Common myeloid progenitor, CD34-positive (primary cell): ENCODE data around the gene DCAF11.

Experiments
- CTCF ChIA-PET: fragments of 350-600 bp; sonication (Branson Sonifier 250); formaldehyde crosslinking; loops from one replicate; lab custom pipeline; 2021; ENCODE audit warnings: antibody characterized with exemption; lab: Charles Lee
- POLR2A ChIA-PET: fragments of 350-600 bp; sonication (Branson Sonifier 250); formaldehyde crosslinking; loops from one replicate; lab custom pipeline; 2021; ENCODE audit warnings: antibody characterized with exemption; lab: Charles Lee
- DNase-seq, 3 donors: peaks; one replicate each; pipeline versions ENCODE4 v3.0.0 to v3.0.0-alpha.2; 2013
- H3K27ac ChIP-seq, 2 experiments: 1 replicate in 1 of 2; 2 replicates in 1 of 2; pipeline ENCODE4 v1.7.0; 2013; ENCODE audit warnings: inconsistent platforms in 2 of 2, low read length in 2 of 2, mild to moderate bottlenecking in 2 of 2, low read depth in 1 of 2, moderate library complexity in 1 of 2; ENCODE audit not compliant: severe bottlenecking in 2 of 2, insufficient read depth in 1 of 2, poor library complexity in 1 of 2
- H3K27me3 ChIP-seq, 5 experiments: replicated peaks in 2 of 5; 1 replicate in 3 of 5; 2 replicates in 2 of 5; pipeline versions ENCODE4 v1.6.1 to v1.7.0; 2013; ENCODE audit warnings: low read length in 4 of 5, mild to moderate bottlenecking in 2 of 5, moderate library complexity in 2 of 5, inconsistent platforms in 1 of 5; ENCODE audit not compliant: insufficient read depth in 5 of 5, control insufficient read depth in 4 of 5
- H3K36me3 ChIP-seq, 4 experiments: 1 replicate in 2 of 4; 2 replicates in 2 of 4; pipeline versions ENCODE4 v1.6.1 to v1.7.0; 2013; ENCODE audit warnings: low read length in 3 of 4, control low read depth in 1 of 4, mild to moderate bottlenecking in 1 of 4; ENCODE audit not compliant: control insufficient read depth in 4 of 4, insufficient read depth in 4 of 4
- H3K4me1 ChIP-seq, 4 experiments: 1 replicate in 3 of 4; 2 replicates in 1 of 4; pipeline versions ENCODE4 v1.6.1 to v1.7.1; 2013; ENCODE audit warnings: low read length in 3 of 4, mild to moderate bottlenecking in 3 of 4, control low read depth in 1 of 4, inconsistent platforms in 1 of 4, moderate library complexity in 1 of 4; ENCODE audit not compliant: control insufficient read depth in 4 of 4, insufficient read depth in 4 of 4; ENCODE audit errors: control extremely low read depth in 1 of 4
- H3K4me3 ChIP-seq, 7 experiments: 1 replicate in 4 of 7; 2 replicates in 3 of 7; pipeline versions ENCODE4 v1.5.1 to v1.7.0; 2013; ENCODE audit warnings: mild to moderate bottlenecking in 7 of 7, low read length in 6 of 7, moderate library complexity in 6 of 7, inconsistent platforms in 2 of 7, low read depth in 2 of 7, control low read depth in 1 of 7; ENCODE audit not compliant: insufficient read depth in 4 of 7, control insufficient read depth in 1 of 7; ENCODE audit errors: extremely low read depth in 1 of 7
- H3K9me3 ChIP-seq, 5 experiments: 1 replicate in 4 of 5; 2 replicates in 1 of 5; pipeline versions ENCODE4 v1.6.1 to v1.7.1; 2013; ENCODE audit warnings: low read length in 4 of 5, mild to moderate bottlenecking in 2 of 5, inconsistent platforms in 1 of 5, low read depth in 1 of 5, moderate library complexity in 1 of 5; ENCODE audit not compliant: control insufficient read depth in 4 of 5, insufficient read depth in 2 of 5; ENCODE audit errors: control extremely low read depth in 1 of 5
- whole genome bisulfite sequencing: methylation state at CpG from one replicate; pipeline ENCODE4 v1.1.5; 2013; ENCODE audit not compliant: insufficient coverage; 5-methylcytosine and 5-hydroxymethylcytosine counted together

DCAF11 gene

GRCh38 chr14:24144451-24144850 is 29.9 kb downstream of the DCAF11 start:
- WGBS, result 100% methylated on average over 1 of the region's 1 CpG
- Histone ChIP-seq H3K36me3 (peaks cover 6 to 28% (median 15%) of the 10 kb centered on the region in 4 experiments), H3K4me1 (peaks cover 6 to 49% (median 42%) of the 10 kb centered on the region in 4 experiments), H3K27me3 (no peaks in the 10 kb centered on the region), H3K27ac (no peak overlapping the region), H3K4me3 (no peak overlapping the region), H3K9me3 (no peaks in the 10 kb centered on the region)
- ChIA-PET CTCF (interaction anchor here (1.2 to 11.6 kb wide), 4 partner anchors 16 to 98 kb away, joined by 3 to 112 read pairs (median 3); partner anchors contain the start of genes IRF9 and TINF2), POLR2A (no interaction called here)
- DNase-seq, result no peak

GRCh38 chr14:24145219-24145618 is 30.6 kb downstream of the DCAF11 start:
- ChIA-PET CTCF (interaction anchor here (0.9 to 11.6 kb wide), 6 partner anchors 8 to 163 kb away, joined by 3 to 112 read pairs (median 3); partner anchors contain the start of genes CIDEB, DCAF11, IRF9 and NRL), POLR2A (no interaction called here)
- Histone ChIP-seq H3K27ac (no peak overlapping the region), H3K4me1 (peaks cover 4 to 42% (median 37%) of the 10 kb centered on the region in 4 experiments), H3K9me3 (no peaks in the 10 kb centered on the region), H3K36me3 (peaks cover 13 to 33% (median 22%) of the 10 kb centered on the region in 4 experiments), H3K4me3 (peak overlapping the region in 6 of 7 experiments; percentile 88 to 100 (median 97)), H3K27me3 (no peaks in the 10 kb centered on the region)
- no CpG with 5 or more reads among the region's 2 CpGs for WGBS
- DNase-seq, result no peak

- DNase-seq, result no peak
- WGBS, result 26% methylated on average over 7 of the region's 9 CpGs
- Histone ChIP-seq H3K27me3 (no peaks in the 10 kb centered on the region), H3K27ac (peak overlapping the region; percentile 71 to 85), H3K4me1 (peaks cover 4 to 36% (median 33%) of the 10 kb centered on the region in 4 experiments), H3K9me3 (no peaks in the 10 kb centered on the region), H3K4me3 (peak overlapping the region; percentile 56 to 100 (median 97)), H3K36me3 (peaks cover 13 to 40% (median 26%) of the 10 kb centered on the region in 4 experiments)
- ChIA-PET POLR2A (interaction anchor here (1.1 to 2.2 kb wide), 4 partner anchors 8 to 43 kb away, joined by 3 to 16 read pairs (median 4); partner anchors contain the start of gene IRF9), CTCF (interaction anchor here (0.8 to 11.6 kb wide), 11 partner anchors 9 to 162 kb away, joined by 3 to 112 read pairs (median 3); partner anchors contain the start of genes CIDEB, DCAF11, IRF9 and NRL)
Measured at GRCh38 chr14:24145690-24146452, 31.3 kb downstream of the DCAF11 start.

GRCh38 chr14:24146453-24146977 is 31.9 kb downstream of the DCAF11 start, which contains the start of gene PSME2:
PSME2 (minus strand) TSS chr14:24146610; CDS start chr14:24146581, 29 bp downstream.
- ChIA-PET POLR2A (interaction anchor here (0.8 to 2.2 kb wide), 6 partner anchors 8 to 43 kb away, joined by 3 to 16 read pairs (median 4); partner anchors contain the start of genes DCAF11, IRF9 and NRL), CTCF (interaction anchor here (0.7 to 11.6 kb wide), 11 partner anchors 9 to 162 kb away, joined by 3 to 112 read pairs (median 4); partner anchors contain the start of genes CIDEB, DCAF11, IRF9 and NRL)
- Histone ChIP-seq H3K27ac (peak within 1 kb of the TSS; percentile 71 to 85), H3K4me1 (peaks cover 4 to 34% (median 32%) of the 10 kb centered on the region in 4 experiments), H3K27me3 (no peaks in the 10 kb centered on the region), H3K9me3 (no peaks in the 10 kb centered on the region), H3K4me3 (peak within 1 kb of the TSS; percentile 56 to 100 (median 97)), H3K36me3 (peaks cover 15 to 46% (median 32%) of the 10 kb centered on the region in 4 experiments)
- DNase-seq, result peak; percentile 95 to 99 (median 98)
- WGBS, result 0% methylated on average over 13 of the region's 25 CpGs

- POLR2A ChIA-PET, result interaction anchor here (0.7 to 2.2 kb wide), 7 partner anchors 9 to 38 kb away, joined by 3 to 16 read pairs (median 4); partner anchors contain the start of genes DCAF11, IRF9, NRL and PSME1
Measured at GRCh38 chr14:24146978-24147760, 32.6 kb downstream of the DCAF11 start, which contains the start of gene RNF31. RNF31 (plus strand) TSS chr14:24147498; CDS start chr14:24147699, 201 bp downstream.

More at GRCh38 chr14:24146978-24147760, 32.6 kb downstream of the DCAF11 start, which contains the start of gene RNF31:
- Histone ChIP-seq H3K4me1 (peaks cover 4 to 29% (median 27%) of the 10 kb centered on the region in 4 experiments), H3K4me3 (peak within 1 kb of the TSS; percentile 56 to 100 (median 97)), H3K27ac (peak within 1 kb of the TSS; percentile 71 to 85), H3K9me3 (no peaks in the 10 kb centered on the region), H3K36me3 (peaks cover 15 to 53% (median 37%) of the 10 kb centered on the region in 4 experiments), H3K27me3 (no peaks in the 10 kb centered on the region)
- WGBS, result 0% methylated on average over 46 of the region's 57 CpGs
- peak; percentile 99 for DNase-seq
- CTCF ChIA-PET, result interaction anchor here (0.7 to 11.6 kb wide), 9 partner anchors 8 to 90 kb away, joined by 3 to 112 read pairs (median 6); partner anchors contain the start of genes DCAF11, IRF9, NRL and PSME1
